Measurements from ENCODE around the gene ANKRD33. TPM values are rescaled to one million over a fixed set of nuclear protein-coding genes. Genes with fewer than 3 reads are reported as not detected.

The ANKRD33 gene
- total and polyA plus RNA-seq, 2 of the 13 experiments (the other 11 are each of a cell fraction or from before 2014, with no cell fraction given) = 0.04 TPM; not detected in 1

GRCh38 chr12:51922146-51922545, 34.2 kb downstream of the ANKRD33 start:
- DNase-seq (ENCODE audit: low spot score) = no peak
- H4K20me1 ChIP-seq (ENCODE audit: insufficient read depth, low read length) = no peaks in the 10 kb centered on the region
- peaks cover 48% of the 10 kb centered on the region for H3K4me1 ChIP-seq (ENCODE audit: insufficient read depth, low read length)
- ATAC-seq = no peak
- H3K9ac ChIP-seq (ENCODE audit: insufficient read depth, low read depth, low read length) = no peak overlapping the region
- H3K27me3 ChIP-seq (ENCODE audit: control insufficient read depth in 1 of 2, insufficient read depth in 2 of 2, low read length in 2 of 2) = peaks cover 1 to 21% of the 10 kb centered on the region in 2 experiments; a peak in 4 of 5 replicates
- H2AFZ ChIP-seq (ENCODE audit: low read length) = no peak overlapping the region
- ChIA-PET POLR2A (no interaction called here), CTCF (ENCODE audit: low intra/inter-chr PET ratio, low total read pairs) (no interaction called here)
- H3K79me2 ChIP-seq (ENCODE audit: insufficient read depth, low read length) = no peaks in the 10 kb centered on the region
- H3K9me3 ChIP-seq (ENCODE audit: low read length) = no peaks in the 10 kb centered on the region
- no peak for TF ChIP-seq NFATC3 (CRISPR knock-in tag; IDR thresholded peaks at IDR 0.05)
- BruUV-seq (replicated peaks) = no TSS peak
- intact Hi-C loops (cut with micrococcal nuclease; ENCODE audit: unreplicated experiment) = no loop called here
- in situ Hi-C loops (cut with HindIII; ENCODE audit: extremely low pct_ligation_motif_present, low pct_unique_long_range_greater_than_20kb) = no loop called here
- WGBS (ENCODE audit: low lambda C conversion rate) = 54% methylated on average over 2 of the region's 2 CpGs
- H3K36me3 ChIP-seq (replicated peaks in 1 of 2; ENCODE audit: control insufficient read depth in 1 of 2, insufficient read depth in 2 of 2, low read length in 2 of 2) = no peaks in the 10 kb centered on the region
- FAIRE-seq = no peak
- no peak overlapping the region for H3K4me3 ChIP-seq (replicated peaks in 1 of 3; ENCODE audit: insufficient read depth in 1 of 3, low read depth in 2 of 3, low read length in 3 of 3)
- H3K27ac ChIP-seq (ENCODE audit: extremely low read length, insufficient read depth, low read length) = no peak overlapping the region
- no peak overlapping the region for H3K4me2 ChIP-seq (ENCODE audit: low read depth, low read length)

GRCh38 chr12:51922762-51923505, 35.0 kb downstream of the ANKRD33 start:
- H3K9ac ChIP-seq (ENCODE audit: insufficient read depth, low read depth, low read length) = peak overlapping the region; percentile 2; the same call in 1 of the 2 replicates
- H3K27ac ChIP-seq (ENCODE audit: extremely low read length, insufficient read depth, low read length) = no peak overlapping the region
- ATAC-seq (peak; percentile 15), DNase-seq (ENCODE audit: low spot score) (no peak), FAIRE-seq (no peak)
- peak overlapping the region in 2 of 3 experiments; percentile 8 to 56; a peak in 3 of 6 replicates for H3K4me3 ChIP-seq (replicated peaks in 1 of 3; ENCODE audit: insufficient read depth in 1 of 3, low read depth in 2 of 3, low read length in 3 of 3)
- no peaks in the 10 kb centered on the region for H3K36me3 ChIP-seq (replicated peaks in 1 of 2; ENCODE audit: control insufficient read depth in 1 of 2, insufficient read depth in 2 of 2, low read length in 2 of 2)
- BruUV-seq (replicated peaks) = no TSS peak
- in situ Hi-C loops (cut with HindIII; ENCODE audit: extremely low pct_ligation_motif_present, low pct_unique_long_range_greater_than_20kb) (no loop called here), intact Hi-C loops (cut with micrococcal nuclease; ENCODE audit: unreplicated experiment) (no loop called here)
- ChIA-PET POLR2A (no interaction called here), CTCF (ENCODE audit: low intra/inter-chr PET ratio, low total read pairs) (interaction anchor here (0.6 to 1.6 kb wide), 2 partner anchors 57 to 181 kb away, joined by 4 to 7 read pairs; no protein-coding TSS in a partner anchor)
- WGBS (ENCODE audit: low lambda C conversion rate) = 53% methylated on average over 11 of the region's 16 CpGs
- peak overlapping the region; percentile 67 for H3K4me2 ChIP-seq (ENCODE audit: low read depth, low read length)
- no peaks in the 10 kb centered on the region for H3K79me2 ChIP-seq (ENCODE audit: insufficient read depth, low read length)
- H2AFZ ChIP-seq (ENCODE audit: low read length) = peak overlapping the region; percentile 64
- H3K9me3 ChIP-seq (ENCODE audit: low read length) = no peaks in the 10 kb centered on the region
- peaks cover 1 to 14% of the 10 kb centered on the region in 2 experiments; a peak in 4 of 5 replicates for H3K27me3 ChIP-seq (ENCODE audit: control insufficient read depth in 1 of 2, insufficient read depth in 2 of 2, low read length in 2 of 2)
- peaks cover 43% of the 10 kb centered on the region for H3K4me1 ChIP-seq (ENCODE audit: insufficient read depth, low read length)
- no peaks in the 10 kb centered on the region for H4K20me1 ChIP-seq (ENCODE audit: insufficient read depth, low read length)
- no peak for TF ChIP-seq SP5 (CRISPR knock-in tag; IDR thresholded peaks at IDR 0.05; ENCODE audit: borderline replicate concordance, low read depth)
- no peak for TF ChIP-seq ZNF121 (CRISPR knock-in tag; IDR thresholded peaks at IDR 0.05)
- 0 out of 2 replicates have a peak, but pooled peaks have one; percentile 30 for TF ChIP-seq ZBTB38 (CRISPR knock-in tag; IDR thresholded peaks at IDR 0.05)
- TF ChIP-seq ZFX (CRISPR knock-in tag; IDR thresholded peaks at IDR 0.05; ENCODE audit: low read depth) = peak; percentile 10; the same call in 1 of the 2 replicates
- TF ChIP-seq, protein P1, sequence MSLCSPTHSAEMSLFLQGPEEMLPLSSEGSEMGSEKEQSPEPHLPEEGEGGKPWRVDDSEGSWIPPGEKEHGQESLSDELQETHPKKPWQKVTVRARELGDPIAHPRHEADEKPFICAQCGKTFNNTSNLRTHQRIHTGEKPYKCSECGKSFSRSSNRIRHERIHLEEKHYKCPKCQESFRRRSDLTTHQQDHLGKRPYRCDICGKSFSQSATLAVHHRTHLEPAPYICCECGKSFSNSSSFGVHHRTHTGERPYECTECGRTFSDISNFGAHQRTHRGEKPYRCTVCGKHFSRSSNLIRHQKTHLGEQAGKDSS (CRISPR knock-in tag; IDR thresholded peaks at IDR 0.05; ENCODE audit: borderline replicate concordance, low read depth) = 0 out of 2 replicates have a peak, but pooled peaks have one; percentile 18
- peak; percentile 40; the same call in 1 of the 2 replicates for TF ChIP-seq CEBPB (IDR thresholded peaks at IDR 0.05; ENCODE audit: borderline replicate concordance, low read depth, low read length)
- TF ChIP-seq ELF3 (CRISPR knock-in tag; IDR thresholded peaks at IDR 0.05) = peak; percentile 32; the same call in 1 of the 2 replicates
- no peak for TF ChIP-seq HOXA5 (CRISPR knock-in tag; IDR thresholded peaks at IDR 0.05)
- no peak for TF ChIP-seq ZNF552 (CRISPR knock-in tag; IDR thresholded peaks at IDR 0.05; ENCODE audit: borderline replicate concordance)
- TF ChIP-seq POLR2A (IDR thresholded peaks at IDR 0.05; ENCODE audit: insufficient read depth in 1 of 2, low read depth in 2 of 2, low read length in 2 of 2) = no peak
